Adrenal gland (tissue), 12 donors: ENCODE measurements around the gene SLF2. TPM values are rescaled to one million over a fixed set of nuclear protein-coding genes. Genes with fewer than 3 reads are reported as not detected.

ENCODE experiments used
- DNase-seq, 7 donors: peaks; one replicate each; pipeline ENCODE4 v3.0.0-alpha.2; 2019 to 2020
- H3K27ac ChIP-seq, 5 donors: fragments of 200-600 bp; sonication (generic) in 4 of 5; 1 replicate in 3 of 5; 2 replicates in 2 of 5; pipeline versions ENCODE4 v1.5.1 to v1.8.0; 2016 to 2020; ENCODE audit warnings: mild to moderate bottlenecking in 1 of 5
- H3K27me3 ChIP-seq: fragments of 200-600 bp; 2 replicates; pipeline ENCODE4 v1.8.0; 2021
- H3K36me3 ChIP-seq, 2 donors: fragments of 200-600 bp; replicated peaks in 1 of 2; 1 replicate in 1 of 2; 2 replicates in 1 of 2; pipeline versions ENCODE4 v1.5.1 to v1.8.0; 2018 to 2022
- H3K4me1 ChIP-seq, 2 donors: fragments of 200-600 bp; replicated peaks in 1 of 2; 1 replicate in 1 of 2; 2 replicates in 1 of 2; pipeline versions ENCODE4 v1.5.1 to v1.8.0; 2018 to 2021
- H3K4me3 ChIP-seq, 4 donors: fragments of 200-600 bp; sonication (generic) in 3 of 4; one replicate each; pipeline ENCODE4 v1.5.1; 2016 to 2018
- H3K9me3 ChIP-seq, 3 donors: fragments of 200-600 bp; sonication (generic) in 1 of 3; replicated peaks in 1 of 3; 1 replicate in 2 of 3; 2 replicates in 1 of 3; pipeline versions ENCODE4 v1.5.1 to v1.8.0; 2016 to 2021
- POLR2A ChIP-seq, 2 donors: fragments of 450-650 bp; IDR thresholded peaks; one replicate each; pipeline ENCODE4 v1.6.1; 2017; ENCODE audit warnings: antibody characterized with exemption in 2 of 2, mild to moderate bottlenecking in 2 of 2, moderate library complexity in 1 of 2
- WGBS, 4 donors: extraction: QIAGEN DNeasy Blood & Tissue Kit in 2 of 4; methylation state at CpG; one replicate each; pipeline versions ENCODE4 v1.1.5 to v1.1.7; 2013 to 2017; 5-methylcytosine and 5-hydroxymethylcytosine counted together
- intact Hi-C, 2 donors: fragments of 100-400 bp; cut with DNase I; formaldehyde crosslinking; loops; one replicate each; pipeline versions ENCODE4 v1.14.1 to v1.15.0; 2022 to 2023
- polyA plus RNA-seq, 3 donors: library from polyadenylated mRNA; stranded (reverse); fragments of 200-250 nt in 2 of 3; fragments of 350-450 nt in 1 of 3; fragmentation: Illumina TruSeq in 1 of 3; extraction: RNeasy Lipid Tissue Mini Kit (QIAGEN cat#74804) in 1 of 3; gene quantifications; one replicate each; pipeline ENCODE4 v1.2.3, GENCODE V29; 2013 to 2014
- total RNA-seq, 9 donors: library from RNA; depleted of rRNA in 4 of 9; stranded (reverse); fragments of >200 nt in 4 of 9; fragments of 120-200 nt in 1 of 9; fragmentation: NEBNext Ultra II Directional in 1 of 9; extraction: Animal tissue kit (Norgen Biotek cat#: 25700) in 1 of 9; gene quantifications; one replicate each; pipeline versions ENCODE4 v1.1.0 to v1.2.4, GENCODE V29; 2013 to 2023
- TF ChIP-seq, protein P1 (sequence below), 6 experiments: fragments of 450-650 bp in 4 of 6; fragments of 200-600 bp in 2 of 6; sonication (generic) in 1 of 6; IDR thresholded peaks; 1 replicate in 5 of 6; 2 replicates in 1 of 6; pipeline versions ENCODE4 v1.5.1 to v1.8.0; 2016 to 2021; ENCODE audit warnings: antibody characterized with exemption in 6 of 6, mild to moderate bottlenecking in 2 of 6, moderate library complexity in 1 of 6
- donor health status: healthy with polysubstance abuse.
- donor health status: Bipolar disorder and iron deficiency.
- donor health status: DM: yes; HTN: yes; CAD: no.
- donor health status: DM: no; HTN: no; CAD: no.
- donor health status: DM: no; HTN: no; CAD: no.
- donor health status: DM: yes; HTN: yes; CAD: no.

The SLF2 gene
- total and polyA plus RNA-seq, 12 donors: 19.8 to 88.7 (median 35.8) TPM

DNA sequence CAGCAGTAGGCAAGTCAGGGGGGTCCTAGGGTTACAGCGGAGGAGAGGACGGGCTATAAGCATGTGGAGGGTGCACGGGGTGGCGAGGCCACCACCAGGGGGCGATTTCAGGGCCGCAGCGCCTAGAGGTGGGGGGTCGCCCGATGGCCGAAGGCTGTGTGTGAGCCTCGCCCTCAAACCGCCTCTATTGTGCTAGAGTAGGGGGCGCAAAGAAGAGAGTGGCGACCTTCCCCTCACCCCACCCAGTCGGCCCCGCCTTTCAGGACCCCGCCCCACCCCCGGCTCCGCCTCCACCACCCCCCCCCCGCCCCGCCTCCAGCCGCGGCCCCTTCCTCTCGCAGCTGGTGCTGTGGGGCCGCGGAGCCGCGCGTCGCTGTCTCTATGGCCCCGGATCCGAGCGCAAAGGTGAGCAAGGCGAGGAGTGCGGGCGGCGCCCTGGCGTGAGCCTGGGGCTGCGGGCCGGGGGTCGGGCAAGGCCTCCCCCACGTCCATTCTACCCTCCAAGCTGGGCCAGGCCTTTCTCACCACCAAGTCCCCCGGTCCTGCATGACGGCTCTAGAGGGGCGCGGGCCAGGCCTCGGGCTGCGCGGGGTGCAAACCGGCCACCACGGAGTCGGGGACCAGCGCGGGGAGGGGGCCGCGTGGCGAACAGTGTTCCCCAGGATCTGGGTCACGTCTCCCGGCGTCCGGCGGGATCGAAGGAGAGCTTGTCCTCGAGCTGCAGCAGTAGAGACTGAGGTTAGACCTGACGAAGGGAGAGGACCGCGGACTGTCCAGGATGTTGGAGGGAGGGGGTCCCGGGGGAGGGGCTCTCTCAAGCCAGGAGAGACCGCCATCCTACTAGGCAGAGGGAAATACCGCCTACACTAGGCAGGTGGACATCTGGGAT, 56.7 kb downstream of the SLF2 start, which contains the start of gene SEMA4G:
TSS of gene SEMA4G (plus strand) at position 318 of the 889 bp plus-strand sequence. CDS start 3,409 bp downstream, outside the sequence.
- TF ChIP-seq, protein P1, sequence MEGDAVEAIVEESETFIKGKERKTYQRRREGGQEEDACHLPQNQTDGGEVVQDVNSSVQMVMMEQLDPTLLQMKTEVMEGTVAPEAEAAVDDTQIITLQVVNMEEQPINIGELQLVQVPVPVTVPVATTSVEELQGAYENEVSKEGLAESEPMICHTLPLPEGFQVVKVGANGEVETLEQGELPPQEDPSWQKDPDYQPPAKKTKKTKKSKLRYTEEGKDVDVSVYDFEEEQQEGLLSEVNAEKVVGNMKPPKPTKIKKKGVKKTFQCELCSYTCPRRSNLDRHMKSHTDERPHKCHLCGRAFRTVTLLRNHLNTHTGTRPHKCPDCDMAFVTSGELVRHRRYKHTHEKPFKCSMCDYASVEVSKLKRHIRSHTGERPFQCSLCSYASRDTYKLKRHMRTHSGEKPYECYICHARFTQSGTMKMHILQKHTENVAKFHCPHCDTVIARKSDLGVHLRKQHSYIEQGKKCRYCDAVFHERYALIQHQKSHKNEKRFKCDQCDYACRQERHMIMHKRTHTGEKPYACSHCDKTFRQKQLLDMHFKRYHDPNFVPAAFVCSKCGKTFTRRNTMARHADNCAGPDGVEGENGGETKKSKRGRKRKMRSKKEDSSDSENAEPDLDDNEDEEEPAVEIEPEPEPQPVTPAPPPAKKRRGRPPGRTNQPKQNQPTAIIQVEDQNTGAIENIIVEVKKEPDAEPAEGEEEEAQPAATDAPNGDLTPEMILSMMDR (IDR thresholded peaks at IDR 0.05): peak; percentile 59 to 82 (median 62)
- TF ChIP-seq POLR2A (IDR thresholded peaks at IDR 0.05): no peak
- intact Hi-C loops: no loop called here
- Histone ChIP-seq H3K27me3 (no peaks in the 10 kb centered on the region), H3K9me3 (no peaks in the 10 kb centered on the region), H3K27ac (peak within 1 kb of the TSS in 2 of 5 donors; percentile 3 to 50), H3K4me1 (peaks cover 7 to 23% of the 10 kb centered on the region in 2 donors), H3K4me3 (peak within 1 kb of the TSS in 3 of 4 donors; percentile 19 to 83 (median 57)), H3K36me3 (peaks cover 0 to 15% of the 10 kb centered on the region in 2 donors)
- WGBS, 4 donors: 1 to 2% (median 2%) methylated on average over 10 to 70 of the region's 70 CpGs
- DNase-seq: peak in 5 of 7 donors; percentile 35 to 68 (median 49)

DNA sequence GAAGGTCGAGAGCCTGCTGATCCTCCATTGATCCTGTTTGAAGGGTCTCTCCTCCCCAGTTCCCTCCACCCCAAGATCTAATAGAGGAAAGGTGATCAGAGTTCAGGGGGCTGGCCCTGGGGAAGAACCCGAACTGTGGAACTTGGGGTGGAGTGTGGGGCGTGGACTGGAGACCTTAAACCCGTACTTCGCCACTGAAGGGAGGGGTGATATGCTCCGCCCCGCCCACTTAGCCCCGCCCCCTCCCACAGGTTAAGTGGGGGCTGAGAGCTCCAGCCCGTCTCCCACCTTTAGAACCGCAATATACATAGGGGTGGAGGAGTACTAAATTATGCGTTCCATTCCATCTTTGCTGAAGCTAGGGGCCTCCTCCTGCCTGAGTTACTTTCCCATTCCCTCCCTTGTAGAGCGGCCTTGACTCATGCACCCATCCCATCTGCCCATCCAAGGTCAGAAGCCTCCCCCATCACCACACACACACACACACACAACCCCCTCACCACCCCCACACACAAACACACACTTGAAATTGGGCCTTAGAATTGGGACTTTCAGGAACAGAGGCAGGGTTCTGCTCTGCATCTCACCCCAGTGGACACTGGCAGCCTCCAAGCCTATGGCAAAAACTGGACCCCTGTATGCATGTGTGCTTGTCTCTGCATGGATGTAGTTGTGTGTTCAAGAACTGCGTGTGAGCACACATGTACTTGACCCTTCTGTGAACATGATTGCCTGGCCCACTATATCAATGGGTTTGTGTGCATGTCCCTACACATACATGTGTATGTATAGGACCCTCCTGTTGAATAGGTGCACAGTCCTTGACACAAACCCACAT, 57.5 kb downstream of the SLF2 start:
- WGBS, 4 donors: 32 to 55% (median 37%) methylated on average over 9 to 13 of the region's 13 CpGs
- Histone ChIP-seq H3K4me3 (peak overlapping the region in 2 of 4 donors; percentile 57 to 83), H3K27me3 (no peaks in the 10 kb centered on the region), H3K4me1 (peaks cover 7 to 23% of the 10 kb centered on the region in 2 donors), H3K27ac (peak overlapping the region in 2 of 5 donors; percentile 3 to 50), H3K9me3 (no peaks in the 10 kb centered on the region), H3K36me3 (peaks cover 0 to 12% of the 10 kb centered on the region in 2 donors)
- DNase-seq: peak in 3 of 7 donors; percentile 24 to 54 (median 29)
- TF ChIP-seq, protein P1 (IDR thresholded peaks at IDR 0.05): no peak
- TF ChIP-seq POLR2A (IDR thresholded peaks at IDR 0.05): no peak
- intact Hi-C loops: no loop called here

DNA sequence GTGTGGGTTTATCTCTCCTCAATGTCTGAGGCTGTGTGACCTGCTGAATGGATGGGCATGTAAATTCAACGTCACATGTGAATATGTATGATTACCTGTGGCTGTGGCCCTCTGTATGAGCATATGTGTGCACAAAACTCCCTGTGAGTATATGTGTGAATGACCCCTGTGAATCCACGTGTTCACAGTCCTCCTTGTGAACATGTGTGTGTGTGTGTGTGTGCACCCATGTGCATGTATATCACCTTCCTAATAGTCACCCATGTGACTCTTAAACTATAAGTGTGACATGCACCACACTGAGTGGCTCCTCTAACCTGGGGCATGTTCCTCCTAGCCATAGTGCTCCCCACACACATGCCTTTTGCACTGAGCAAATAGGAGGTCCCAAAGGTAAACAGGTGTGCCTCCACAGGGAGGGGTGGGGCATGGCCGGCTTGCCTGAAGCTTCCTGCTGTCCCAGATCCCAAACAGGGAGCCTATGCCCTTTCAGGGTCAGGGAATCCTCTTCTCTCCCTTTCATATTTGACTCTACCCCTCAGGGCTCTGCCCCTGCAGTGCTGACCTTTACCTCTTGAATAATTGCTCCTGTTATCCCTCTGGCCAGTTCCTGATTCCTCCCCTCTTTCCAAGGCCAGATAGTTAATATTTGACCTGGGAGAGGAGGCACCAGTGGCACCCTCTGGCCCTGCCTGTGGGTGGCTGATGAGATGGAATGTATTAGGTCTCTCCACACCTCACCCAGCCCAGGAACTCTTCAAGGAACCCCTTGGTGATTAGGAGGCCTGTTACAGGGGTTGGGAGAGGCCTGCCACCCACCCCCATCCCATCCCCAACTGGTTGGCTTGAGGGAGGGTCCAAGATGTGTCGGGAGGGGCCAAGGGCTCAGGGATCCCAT, 58.4 kb downstream of the SLF2 start:
- intact Hi-C loops: no loop called here
- WGBS, 4 donors: 60 to 72% (median 67%) methylated on average over 4 of the region's 4 CpGs
- no peak overlapping the region for H3K4me3 ChIP-seq
- no peak overlapping the region for H3K27ac ChIP-seq
- peak in 1 of 7 donors; percentile 11 for DNase-seq
- TF ChIP-seq, protein P1 (IDR thresholded peaks at IDR 0.05): no peak
- TF ChIP-seq POLR2A (IDR thresholded peaks at IDR 0.05): no peak
- H3K27me3 ChIP-seq: no peaks in the 10 kb centered on the region
- no peaks in the 10 kb centered on the region for H3K9me3 ChIP-seq
- H3K4me1 ChIP-seq: peaks cover 7 to 16% of the 10 kb centered on the region in 2 donors
- peaks cover 0 to 7% of the 10 kb centered on the region in 2 donors for H3K36me3 ChIP-seq
